ENCODE results near the gene TEF. TPM values are rescaled to one million over a fixed set of nuclear protein-coding genes. Genes with fewer than 3 reads are reported as not detected.

Gene TEF
- total RNA-seq, 1 experiment from 2014 or later = 12.0 TPM

- TF ChIP-seq ZNF512 (CRISPR knock-in tag; IDR thresholded peaks at IDR 0.05; ENCODE audit: borderline replicate concordance) (no peak), MXD4 (CRISPR knock-in tag; IDR thresholded peaks at IDR 0.05; ENCODE audit: borderline replicate concordance) (no peak), PRRX2 (CRISPR knock-in tag; IDR thresholded peaks at IDR 0.05) (no peak), ZNF219 (CRISPR knock-in tag; IDR thresholded peaks at IDR 0.05; ENCODE audit: borderline replicate concordance) (no peak), IRF2 (CRISPR knock-in tag; IDR thresholded peaks at IDR 0.05; ENCODE audit: borderline replicate concordance, low read depth) (no peak), TEAD4 (CRISPR knock-in tag; IDR thresholded peaks at IDR 0.05) (no peak), KAT7 (CRISPR knock-in tag; IDR thresholded peaks at IDR 0.05; ENCODE audit: borderline replicate concordance) (no peak), HMGA2 (CRISPR knock-in tag; IDR thresholded peaks at IDR 0.05) (no peak), ZNF121 (CRISPR knock-in tag; IDR thresholded peaks at IDR 0.05) (no peak), NR1H2 (CRISPR knock-in tag; IDR thresholded peaks at IDR 0.05) (no peak), GTF2I (CRISPR knock-in tag; conservative IDR thresholded peaks at IDR 0.05) (no peak), ZBTB43 (CRISPR knock-in tag; IDR thresholded peaks at IDR 0.05) (no peak), ZSCAN18 (CRISPR knock-in tag; IDR thresholded peaks at IDR 0.05) (no peak), ZNF425 (CRISPR knock-in tag; conservative IDR thresholded peaks at IDR 0.05) (no peak), NFYB (CRISPR knock-in tag; conservative IDR thresholded peaks at IDR 0.05; ENCODE audit: low read depth) (no peak)
- ATAC-seq (no peak), DNase-seq (ENCODE audit: low spot score) (no peak)
- ChIA-PET CTCF (no interaction called here), POLR2A (no interaction called here)
- Mint-ChIP-seq H3K4me1 (no peaks in the 10 kb centered on the region), H3K4me3 (no peak overlapping the region), H3K27ac (no peak overlapping the region), H3K36me3 (peaks cover 35% of the 10 kb centered on the region), H3K9me3 (no peaks in the 10 kb centered on the region), H3K27me3 (ENCODE audit: low read depth) (no peaks in the 10 kb centered on the region)
These were observed 29.7 kb upstream of the TEF start for GRCh38 chr22:41352058-41352457.

GRCh38 chr22:41353862-41354575 lies 27.7 kb upstream of the TEF start:
- Mint-ChIP-seq H3K27me3 (ENCODE audit: low read depth) (no peaks in the 10 kb centered on the region), H3K9me3 (no peaks in the 10 kb centered on the region), H3K4me1 (no peaks in the 10 kb centered on the region; the same call in 1 of the 2 replicates), H3K36me3 (peaks cover 29% of the 10 kb centered on the region), H3K27ac (no peak overlapping the region), H3K4me3 (no peak overlapping the region)
- ChIA-PET CTCF (no interaction called here), POLR2A (interaction anchor here (0.7 kb wide), 1 partner anchor 17 kb away, joined by 6 read pairs; no protein-coding TSS in a partner anchor)
- ATAC-seq = no peak
- DNase-seq (ENCODE audit: low spot score) = no peak
- TF ChIP-seq NFATC4 (CRISPR knock-in tag; IDR thresholded peaks at IDR 0.05) = no peak
- no peak for TF ChIP-seq EMX1 (CRISPR knock-in tag; IDR thresholded peaks at IDR 0.05)
- peak; percentile 84 for TF ChIP-seq ZNF121 (CRISPR knock-in tag; IDR thresholded peaks at IDR 0.05)

Measured in WTC11 (cell line).